Endothelial cell of umbilical vein (primary cell): ENCODE results near the gene UBE2E3. TPM values are rescaled to one million over a fixed set of nuclear protein-coding genes. Genes with fewer than 3 reads are reported as not detected.

Experiments
- BruUV-seq: library from RNA; stranded (reverse); fragments of 400-500 nt; replicated peaks from 2 replicates; lab custom pipeline; 2021; lab: Mats Ljungman, UMichigan
- CTCF ChIA-PET: fragments of 300-600, 350-600 bp; sonication (Branson Sonifier 250); formaldehyde crosslinking; loops from one replicate; lab custom pipeline; 2021; ENCODE audit warnings: antibody characterized with exemption, inconsistent platforms; lab: Charles Lee
- POLR2A ChIA-PET: fragments of 300-600, 350-600 bp; sonication (Branson Sonifier 250); formaldehyde crosslinking; loops from one replicate; lab custom pipeline; 2021; ENCODE audit warnings: antibody characterized with exemption, inconsistent platforms; lab: Charles Lee
- DNase-seq: peaks from one replicate; pipeline ENCODE4 v3.0.0-alpha.2; 2011; ENCODE audit warnings: low read depth, low spot score
- FAIRE-seq: peaks from 2 replicates; lab custom pipeline; 2011; peaks lifted over from hg19 to GRCh38; lab: Jason Lieb, UNC
- H2AFZ ChIP-seq: 2 replicates; pipeline ENCODE4 v1.6.0; 2012; ENCODE audit warnings: low read depth, low read length, control low read depth, inconsistent platforms
- H3K27ac ChIP-seq: 2 replicates; pipeline ENCODE4 v1.5.1; 2011; ENCODE audit warnings: low read depth, mild to moderate bottlenecking, control low read depth, low read length, moderate library complexity; ENCODE audit not compliant: insufficient read depth
- H3K27me3 ChIP-seq, 2 experiments: 2 replicates each; pipeline versions ENCODE4 v1.6.0 to v1.6.1; 2011; ENCODE audit warnings: low read length in 2 of 2, mixed read lengths in 1 of 2; ENCODE audit not compliant: control insufficient read depth in 2 of 2, insufficient read depth in 2 of 2
- H3K36me3 ChIP-seq, 2 experiments: 2 replicates in 1 of 2; 3 replicates in 1 of 2; pipeline ENCODE4 v1.5.1; 2011; ENCODE audit warnings: low read length in 2 of 2, mild to moderate bottlenecking in 1 of 2, moderate library complexity in 1 of 2; ENCODE audit not compliant: control insufficient read depth in 2 of 2, insufficient read depth in 2 of 2; ENCODE audit errors: extremely low read depth in 1 of 2
- H3K4me1 ChIP-seq: 3 replicates; pipeline ENCODE4 v1.5.1; 2011; ENCODE audit warnings: mild to moderate bottlenecking, low read length; ENCODE audit not compliant: control insufficient read depth, insufficient read depth; ENCODE audit errors: extremely low read depth
- H3K4me2 ChIP-seq: 2 replicates; pipeline ENCODE4 v1.6.1; 2011; ENCODE audit warnings: low read length, control low read depth, mixed read lengths; ENCODE audit not compliant: insufficient read depth
- H3K4me3 ChIP-seq, 3 experiments: fragments of 200-600 bp in 1 of 3; sonication (generic), shearing (Covaris generic) in 1 of 3; replicated peaks in 1 of 3; 2 replicates each; pipeline ENCODE4 v1.5.1; 2011 to 2016; ENCODE audit warnings: control low read depth in 3 of 3, low read length in 3 of 3, mild to moderate bottlenecking in 2 of 3, inconsistent platforms in 1 of 3, low read depth in 1 of 3, moderate library complexity in 1 of 3; ENCODE audit not compliant: insufficient read depth in 1 of 3
- H3K79me2 ChIP-seq: 2 replicates; pipeline ENCODE4 v1.6.0; 2012; ENCODE audit warnings: low read length, inconsistent platforms; ENCODE audit not compliant: control insufficient read depth, insufficient read depth
- H3K9ac ChIP-seq: replicated peaks from 2 replicates; pipeline ENCODE3; 2011; ENCODE audit warnings: low read length, control low read depth; ENCODE audit not compliant: insufficient read depth; ENCODE audit errors: extremely low read depth
- H3K9me1 ChIP-seq: replicated peaks from 3 replicates; pipeline ENCODE4 v1.6.0; 2011; ENCODE audit warnings: mild to moderate bottlenecking, low read length; ENCODE audit not compliant: control insufficient read depth, insufficient read depth; ENCODE audit errors: extremely low read depth
- H3K9me3 ChIP-seq: replicated peaks from 2 replicates; pipeline ENCODE4 v1.5.1; 2012; ENCODE audit warnings: low read length, inconsistent platforms; ENCODE audit not compliant: control insufficient read depth, insufficient read depth
- H4K20me1 ChIP-seq: replicated peaks from 2 replicates; pipeline ENCODE3; 2011; ENCODE audit warnings: mild to moderate bottlenecking, low read length; ENCODE audit not compliant: control insufficient read depth, insufficient read depth; ENCODE audit errors: extremely low read depth
- CTCF ChIP-seq, 2 donors: IDR thresholded peaks; 1 replicate in 1 of 2; 2 replicates in 1 of 2; pipeline ENCODE4 v1.5.1; 2011; ENCODE audit warnings: low read length in 2 of 2, mild to moderate bottlenecking in 2 of 2, moderate library complexity in 2 of 2, control low read depth in 1 of 2, inconsistent platforms in 1 of 2, low read depth in 1 of 2; ENCODE audit not compliant: insufficient read depth in 1 of 2; ENCODE audit errors: extremely low read depth in 1 of 2
- EZH2 ChIP-seq: IDR thresholded peaks from 2 replicates; pipeline ENCODE4 v1.6.1; 2012; ENCODE audit warnings: borderline replicate concordance, low read depth, mild to moderate bottlenecking, moderate library complexity, low read length, inconsistent platforms; ENCODE audit not compliant: severe bottlenecking
- FOS ChIP-seq: IDR thresholded peaks from 2 replicates; pipeline ENCODE4 v1.6.1; 2011; ENCODE audit warnings: mild to moderate bottlenecking, low read length, moderate library complexity, borderline replicate concordance; ENCODE audit not compliant: insufficient read depth
- GATA2 ChIP-seq: IDR thresholded peaks from 2 replicates; pipeline ENCODE4 v1.7.0; 2011; ENCODE audit warnings: low read depth, mild to moderate bottlenecking, moderate library complexity, mixed read lengths, low read length; ENCODE audit not compliant: insufficient read length, insufficient read depth
- JUN ChIP-seq: IDR thresholded peaks from 2 replicates; pipeline ENCODE4 v1.6.1; 2011; ENCODE audit warnings: borderline replicate concordance, low read depth; ENCODE audit not compliant: insufficient read length, insufficient read depth
- MAX ChIP-seq: IDR thresholded peaks from 2 replicates; pipeline ENCODE4 v1.6.1; 2011; ENCODE audit not compliant: insufficient read depth, insufficient read length
- MYC ChIP-seq: IDR thresholded peaks from one replicate; pipeline ENCODE4 v1.6.1; 2011; ENCODE audit warnings: mild to moderate bottlenecking, low read depth, low read length
- POLR2A ChIP-seq: IDR thresholded peaks from 2 replicates; pipeline ENCODE4 v1.6.1; 2012; ENCODE audit warnings: low read depth, mild to moderate bottlenecking, control low read depth, low read length
- POLR2AphosphoS5 ChIP-seq: IDR thresholded peaks from 2 replicates; pipeline ENCODE4 v1.6.1; 2012; ENCODE audit warnings: low read depth, mild to moderate bottlenecking, control low read depth, low read length, moderate library complexity; ENCODE audit not compliant: insufficient read depth
- dilution Hi-C: fragments of 300-500 bp; cut with MboI; formaldehyde crosslinking; loops from one replicate; pipeline ENCODE4 v1.15.0; 2019; ENCODE audit warnings: low sequenced_read_pairs; ENCODE audit not compliant: extremely low pct_ligation_motif_present
- intact Hi-C: fragments of 100-400 bp; cut with micrococcal nuclease; formaldehyde crosslinking; loops from one replicate; pipeline ENCODE4 v1.10.0; 2022
- polyA plus RNA-seq, 4 experiments: library from polyadenylated mRNA; depleted of rRNA in 3 of 4; stranded (reverse) in 3 of 4; unstranded in 1 of 4; fragments of >200 nt; gene quantifications; 2 replicates each; pipeline versions ENCODE4 v1.2.1 to v1.2.3, GENCODE V29; 2011 to 2012; ENCODE audit warnings: missing spikeins in 1 of 4
- total RNA-seq: library from RNA; stranded (reverse); gene quantifications from 2 replicates; pipeline ENCODE4 v1.2.3, GENCODE V29; 2021

Gene UBE2E3
- total and polyA plus RNA-seq, 2 donors (not counting 3 experiments of a cell fraction or from before 2014, with no cell fraction given) = 81.5 to 107 TPM

- H4K20me1 ChIP-seq = no peaks in the 10 kb centered on the region
- BruUV-seq = no TSS peak
- no peaks in the 10 kb centered on the region for H3K9me3 ChIP-seq
- no peak overlapping the region for H3K9ac ChIP-seq
- H3K4me2 ChIP-seq = no peak overlapping the region
- no peak for TF ChIP-seq POLR2AphosphoS5
- TF ChIP-seq FOS = no peak
- no peak for TF ChIP-seq POLR2A
- no peak for TF ChIP-seq GATA2
- TF ChIP-seq MAX = no peak
- TF ChIP-seq JUN = no peak
- no peak for TF ChIP-seq CTCF (IDR thresholded peaks at IDR 0.05; ENCODE audit: extremely low read depth in 1 of 2, insufficient read depth in 1 of 2, low read depth in 1 of 2, low read length in 2 of 2)
- TF ChIP-seq MYC = no peak
- TF ChIP-seq EZH2 = no peak
- H3K27ac ChIP-seq = no peak overlapping the region
- DNase-seq (no peak), FAIRE-seq (no peak)
- no peaks in the 10 kb centered on the region for H3K27me3 ChIP-seq
- H3K79me2 ChIP-seq = no peaks in the 10 kb centered on the region
- dilution Hi-C loops (no loop called here), intact Hi-C loops (loop anchor here (2.0 to 10.0 kb wide), 3 partner anchors 269 to 1027 kb away; no protein-coding TSS in a partner anchor)
- no peak overlapping the region for H3K4me3 ChIP-seq
- H3K36me3 ChIP-seq = no peaks in the 10 kb centered on the region
- H3K9me1 ChIP-seq = no peaks in the 10 kb centered on the region
- ChIA-PET POLR2A (no interaction called here), CTCF (interaction anchor here (4.7 to 5.6 kb wide), 2 partner anchors 360 to 610 kb away, joined by 40 to 95 read pairs; no protein-coding TSS in a partner anchor)
- H2AFZ ChIP-seq = no peak overlapping the region
- peaks cover 12% of the 10 kb centered on the region for H3K4me1 ChIP-seq
Measured at GRCh38 chr2:181106229-181106628, 125.8 kb downstream of the UBE2E3 start.
